Kidney capillary endothelial cell (primary cell): Measurements from ENCODE around the gene DCTN4.
A peak's percentile ranks its signal among the peaks of the same experiment; 100 is the strongest.

Experiments
- DNase-seq: peaks from one replicate; pipeline ENCODE4 v3.0.0-alpha.2; 2018; ENCODE audit warnings: low spot score

DCTN4 gene

GRCh38 chr5:150738862-150739261 lies 20.0 kb downstream of the DCTN4 start:
- DNase-seq: no peak

GRCh38 chr5:150734579-150735384 lies 24.0 kb downstream of the DCTN4 start:
- no peak for DNase-seq

GRCh38 chr5:150731669-150732242 lies 27.1 kb downstream of the DCTN4 start:
- no peak for DNase-seq

GRCh38 chr5:150729859-150730258 lies 29.0 kb downstream of the DCTN4 start:
- DNase-seq: no peak

GRCh38 chr5:150723845-150724244 lies 35.0 kb downstream of the DCTN4 start:
- DNase-seq: peak; percentile 36

- no peak for DNase-seq
Observed at GRCh38 chr5:150710165-150710564, 48.7 kb downstream of the DCTN4 start.

GRCh38 chr5:150706776-150707390 lies 51.9 kb downstream of the DCTN4 start:
- no peak for DNase-seq

- no peak for DNase-seq
Observed at GRCh38 chr5:150703762-150704161, 55.1 kb downstream of the DCTN4 start.

GRCh38 chr5:150700594-150701377 lies 58.0 kb downstream of the DCTN4 start, which contains the start of gene RBM22:
Gene RBM22 (minus strand): TSS chr5:150701062. CDS start chr5:150700985, 77 bp downstream.
- DNase-seq: peak; percentile 81

GRCh38 chr5:150700246-150700593 lies 58.6 kb downstream of the DCTN4 start:
- no peak for DNase-seq

GRCh38 chr5:150694612-150695011 lies 64.2 kb downstream of the DCTN4 start:
- no peak for DNase-seq

GRCh38 chr5:150692276-150692675 lies 66.5 kb downstream of the DCTN4 start:
- DNase-seq: no peak

GRCh38 chr5:150690760-150691159 lies 68.1 kb downstream of the DCTN4 start:
- DNase-seq: no peak

GRCh38 chr5:150689120-150689519 lies 69.7 kb downstream of the DCTN4 start:
- DNase-seq: no peak

- DNase-seq: no peak
Observed at GRCh38 chr5:150676578-150676977, 82.2 kb downstream of the DCTN4 start.

- DNase-seq: no peak
Observed at GRCh38 chr5:150675069-150675468, 83.7 kb downstream of the DCTN4 start.

- DNase-seq: no peak
Observed at GRCh38 chr5:150674341-150674821, 84.4 kb downstream of the DCTN4 start.

GRCh38 chr5:150672884-150673275 lies 85.9 kb downstream of the DCTN4 start:
- DNase-seq: no peak

GRCh38 chr5:150672237-150672883 lies 86.5 kb downstream of the DCTN4 start:
- no peak for DNase-seq

- no peak for DNase-seq
Observed at GRCh38 chr5:150671509-150672236, 87.1 kb downstream of the DCTN4 start.

- no peak for DNase-seq
Observed at GRCh38 chr5:150670948-150671310, 87.9 kb downstream of the DCTN4 start.
